ENCODE results near the gene RAPGEF3. TPM values are rescaled to one million over a fixed set of nuclear protein-coding genes. Genes with fewer than 3 reads are reported as not detected.

Gene RAPGEF3
- total and polyA plus RNA-seq, 2 of the 8 experiments (the other 6 are each of a cell fraction or from before 2014, with no cell fraction given): 5.0 to 9.4 TPM

GRCh38 chr12:47704719-47705118 is 54.0 kb downstream of the RAPGEF3 start:
- DNase-seq (ENCODE audit: low read depth in 1 of 2, low spot score in 2 of 2) (no peak), FAIRE-seq (no peak)
- Histone ChIP-seq H4K91ac (replicated peaks; ENCODE audit: insufficient read length, low read length) (no peak overlapping the region), H2AK5ac (ENCODE audit: low read depth, low read length) (no peak overlapping the region), H3K79me1 (ENCODE audit: low read depth, low read length) (peaks cover 8% of the 10 kb centered on the region; the same call in 1 of the 2 replicates), H3K4ac (replicated peaks; ENCODE audit: insufficient read length, low read depth, low read length) (no peak overlapping the region), H3K4me2 (ENCODE audit: insufficient read depth in 1 of 2, low read depth in 2 of 2, low read length in 2 of 2) (peak overlapping the region; percentile 70 to 76; a peak in 3 of 4 replicates), H2BK20ac (ENCODE audit: low read length) (no peak overlapping the region), H2BK120ac (replicated peaks; ENCODE audit: low read depth, low read length) (no peak overlapping the region), H3K27me3 (replicated peaks in 1 of 4; ENCODE audit: control insufficient read depth in 3 of 4, extremely low read depth in 1 of 4, insufficient read depth in 3 of 4, low read length in 3 of 4) (no peaks in the 10 kb centered on the region), H2BK5ac (ENCODE audit: low read depth, low read length) (no peak overlapping the region), H3K4me3 (ENCODE audit: extremely low read depth in 1 of 4, insufficient read depth in 2 of 4, low read depth in 3 of 4, low read length in 4 of 4) (peak overlapping the region; percentile 42 to 92 (median 66); a peak in 5 of 8 replicates), H3K14ac (ENCODE audit: insufficient read length) (no peak overlapping the region), H3K4me1 (replicated peaks in 1 of 4; ENCODE audit: control insufficient read depth in 3 of 4, insufficient read depth in 4 of 4, low read length in 3 of 4) (peaks cover 0 to 3% (median 0%) of the 10 kb centered on the region in 4 experiments; a peak in 1 of 7 replicates), H3K79me2 (ENCODE audit: control insufficient read depth in 1 of 2, insufficient read depth in 2 of 2, low read length in 2 of 2) (peaks cover 0 to 22% of the 10 kb centered on the region in 2 experiments; a peak in 3 of 4 replicates), H3K23me2 (ENCODE audit: low read depth, low read length) (no peaks in the 10 kb centered on the region), H3K27ac (ENCODE audit: low read depth, low read length) (no peak overlapping the region), H2AFZ (ENCODE audit: low read length) (no peak overlapping the region), H3K9me3 (ENCODE audit: insufficient read depth in 2 of 2, low read depth in 1 of 2, low read length in 1 of 2) (no peaks in the 10 kb centered on the region), H3K9ac (replicated peaks in 1 of 4; ENCODE audit: extremely low read depth in 1 of 4, low read depth in 3 of 4, low read length in 3 of 4) (0 out of 7 replicates have a peak overlapping the region, but pooled peaks of 1 of the 4 experiments have one; percentile 59), H2BK12ac (ENCODE audit: low read depth, low read length) (no peak overlapping the region), H4K5ac (ENCODE audit: insufficient read length, low read depth, low read length) (no peak overlapping the region), H3K56ac (replicated peaks; ENCODE audit: insufficient read length, low read depth, low read length) (no peak overlapping the region), H2BK15ac (ENCODE audit: low read length) (no peak overlapping the region), H3K36me3 (ENCODE audit: control insufficient read depth in 2 of 4, insufficient read depth in 4 of 4, low read length in 3 of 4) (peaks cover 0 to 18% (median 3%) of the 10 kb centered on the region in 4 experiments; a peak in 5 of 8 replicates), H3K18ac (ENCODE audit: extremely low read depth, low read length) (no peak overlapping the region), H4K8ac (ENCODE audit: extremely low read depth, insufficient read depth, low read length) (no peak overlapping the region), H4K20me1 (replicated peaks in 1 of 2; ENCODE audit: control insufficient read depth in 1 of 2, insufficient read depth in 2 of 2, low read length in 2 of 2) (peaks cover 0 to 2% of the 10 kb centered on the region in 2 experiments), H3K23ac (ENCODE audit: insufficient read length) (no peak overlapping the region)
- ChIA-PET POLR2A (ENCODE audit: partially characterized antibody) (interaction anchor here (1.1 to 2.0 kb wide), 5 partner anchors 9 to 75 kb away, joined by 3 to 5 read pairs (median 4); no protein-coding TSS in a partner anchor), CTCF (ENCODE audit: partially characterized antibody) (interaction anchor here (0.7 to 64.6 kb wide), 3 partner anchors 13 to 74 kb away, joined by 3 to 2442 read pairs (median 38); partner anchors contain the start of gene SLC48A1)
- WGBS, 2 experiments (ENCODE audit: extremely low coverage in 1 of 2, insufficient coverage in 1 of 2, insufficient read length in 1 of 2, insufficient replicate concordance in 2 of 2, low coverage in 1 of 2, low lambda C conversion rate in 2 of 2, missing lambda C conversion rate in 1 of 2): 90% methylated on average over 9 of the region's 9 CpGs; no CpG with 5 or more reads in 1 of the 2 experiments
- TF ChIP-seq GTF2F1 (IDR thresholded peaks at IDR 0.05; ENCODE audit: borderline replicate concordance, low read depth, low read length): no peak
- TF ChIP-seq FOSL1 (IDR thresholded peaks at IDR 0.05; ENCODE audit: insufficient read depth, low read depth, low read length): no peak
- TF ChIP-seq EP300 (IDR thresholded peaks at IDR 0.05; ENCODE audit: borderline replicate concordance in 1 of 2, low read depth in 2 of 2, low read length in 2 of 2): no peak
- no peak for TF ChIP-seq TCF12 (IDR thresholded peaks at IDR 0.05; ENCODE audit: low read depth, low read length)
- no peak for TF ChIP-seq KDM5A (IDR thresholded peaks at IDR 0.05; ENCODE audit: low read length)
- no peak for TF ChIP-seq ATF2 (IDR thresholded peaks at IDR 0.05; ENCODE audit: low read length)
- no peak for TF ChIP-seq SAP30 (IDR thresholded peaks at IDR 0.05; ENCODE audit: insufficient read depth, insufficient replicate concordance, low read length)
- no peak for TF ChIP-seq YY1 (IDR thresholded peaks at IDR 0.05; ENCODE audit: low read depth, low read length)

Data from H1 (cell line).